GM18867 (cell line): ENCODE results near the gene LMX1A.
A peak's percentile ranks its signal among the peaks of the same experiment; 100 is the strongest.

Experiments used
- ATAC-seq: cut with Tn5 transposase; IDR thresholded peaks from one replicate; pipeline ENCODE4 v1.9.1; 2021; ENCODE audit warnings: mild to moderate bottlenecking, moderate library complexity; ENCODE audit not compliant: unreplicated experiment

LMX1A gene

GRCh38 chr1:165367375-165367993 is 11.0 kb upstream of the LMX1A start:
- peak; percentile 66 for ATAC-seq

GRCh38 chr1:165365341-165365740 is 8.8 kb upstream of the LMX1A start:
- ATAC-seq, result no peak

DNA sequence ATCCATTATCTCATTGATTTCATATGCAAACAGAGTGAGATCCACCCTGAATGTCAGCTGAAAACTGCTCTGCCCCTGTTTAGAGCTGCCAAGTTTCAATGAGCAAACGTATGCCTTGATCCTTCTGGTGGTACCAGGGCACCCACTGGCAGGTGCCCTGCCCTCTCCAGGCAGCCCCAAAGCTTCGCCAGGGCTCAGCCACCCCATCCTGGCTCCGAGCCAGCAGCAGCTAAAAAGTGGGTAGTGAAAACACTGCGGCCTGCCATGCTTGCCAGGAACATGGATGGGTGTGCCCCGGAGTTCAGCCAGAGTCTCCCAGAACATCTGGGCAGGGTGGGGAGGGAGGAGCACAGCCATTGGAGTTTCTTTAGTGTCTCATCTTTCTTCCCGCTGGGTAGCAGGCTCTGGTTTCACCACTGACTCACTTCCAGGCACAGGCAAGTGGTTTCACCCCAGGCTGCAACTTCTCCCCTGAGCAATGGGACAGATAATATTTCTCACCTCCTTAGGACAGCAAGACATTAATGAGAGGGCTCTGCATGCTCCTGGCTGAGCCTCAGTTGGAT is 8.1 kb upstream of the LMX1A start:
- ATAC-seq, result no peak

DNA sequence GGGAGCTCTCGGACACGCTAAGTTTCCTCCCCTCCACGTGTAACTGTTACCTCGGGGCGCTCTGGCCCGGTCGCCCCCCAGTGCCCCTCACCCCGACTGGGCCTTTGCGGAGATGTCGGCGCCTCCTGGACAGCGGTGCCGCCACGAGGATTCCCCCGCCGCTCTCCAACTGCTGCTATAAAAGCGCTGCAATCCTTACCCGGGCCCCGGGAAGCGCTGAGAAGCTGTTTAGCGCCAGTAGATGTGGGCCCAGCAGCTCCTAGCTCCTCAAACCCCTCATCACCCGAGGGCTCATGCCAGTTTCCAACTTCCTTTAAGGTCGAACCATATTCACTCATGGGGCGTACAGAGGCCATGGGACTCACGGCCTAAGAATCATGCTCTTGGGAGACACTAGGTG is 361 bp upstream of the LMX1A start:
- ATAC-seq, result no peak

DNA sequence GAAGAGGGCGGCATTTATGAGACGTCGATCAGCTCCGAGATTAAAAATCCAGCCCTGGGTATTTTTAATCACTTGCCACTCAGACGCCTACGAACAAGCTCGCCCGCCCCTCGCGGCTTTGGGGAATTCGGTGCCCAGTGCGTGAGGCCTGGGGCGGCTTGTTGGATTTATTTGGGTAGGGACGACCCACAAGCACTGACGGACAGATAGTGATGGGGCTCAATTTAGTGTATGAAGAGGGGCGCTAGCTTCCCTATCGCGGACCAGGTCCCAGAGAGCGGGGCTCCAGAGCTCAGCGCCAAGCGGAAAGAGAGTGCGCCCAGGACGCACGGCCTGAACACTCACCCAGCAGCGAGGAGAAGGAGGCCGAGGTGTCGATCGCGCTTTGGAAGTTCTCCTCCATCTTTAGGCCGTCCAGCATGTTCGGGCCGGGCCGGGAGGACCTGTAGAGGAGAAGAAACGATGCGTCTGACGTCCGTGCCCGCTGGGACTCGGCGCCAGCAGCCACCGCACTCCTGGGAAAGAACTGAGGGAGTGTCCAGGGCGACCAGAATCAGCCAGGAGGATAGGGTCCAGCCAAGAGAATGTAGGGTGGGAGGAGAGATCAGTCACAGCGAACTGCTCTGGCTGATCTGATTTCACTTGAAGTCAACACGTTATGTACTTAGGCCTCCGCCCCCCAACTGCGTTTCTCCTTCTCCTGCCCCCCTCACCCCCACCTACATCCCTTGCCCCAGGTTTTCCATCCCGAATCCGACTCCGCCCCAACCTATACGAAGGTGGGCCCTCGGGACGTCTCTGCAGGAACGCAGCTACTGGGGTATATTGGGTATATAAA is 1.2 kb downstream of the LMX1A start:
- no peak for ATAC-seq

- no peak for ATAC-seq
Measured at GRCh38 chr1:165354739-165355138, 1.8 kb downstream of the LMX1A start.

DNA sequence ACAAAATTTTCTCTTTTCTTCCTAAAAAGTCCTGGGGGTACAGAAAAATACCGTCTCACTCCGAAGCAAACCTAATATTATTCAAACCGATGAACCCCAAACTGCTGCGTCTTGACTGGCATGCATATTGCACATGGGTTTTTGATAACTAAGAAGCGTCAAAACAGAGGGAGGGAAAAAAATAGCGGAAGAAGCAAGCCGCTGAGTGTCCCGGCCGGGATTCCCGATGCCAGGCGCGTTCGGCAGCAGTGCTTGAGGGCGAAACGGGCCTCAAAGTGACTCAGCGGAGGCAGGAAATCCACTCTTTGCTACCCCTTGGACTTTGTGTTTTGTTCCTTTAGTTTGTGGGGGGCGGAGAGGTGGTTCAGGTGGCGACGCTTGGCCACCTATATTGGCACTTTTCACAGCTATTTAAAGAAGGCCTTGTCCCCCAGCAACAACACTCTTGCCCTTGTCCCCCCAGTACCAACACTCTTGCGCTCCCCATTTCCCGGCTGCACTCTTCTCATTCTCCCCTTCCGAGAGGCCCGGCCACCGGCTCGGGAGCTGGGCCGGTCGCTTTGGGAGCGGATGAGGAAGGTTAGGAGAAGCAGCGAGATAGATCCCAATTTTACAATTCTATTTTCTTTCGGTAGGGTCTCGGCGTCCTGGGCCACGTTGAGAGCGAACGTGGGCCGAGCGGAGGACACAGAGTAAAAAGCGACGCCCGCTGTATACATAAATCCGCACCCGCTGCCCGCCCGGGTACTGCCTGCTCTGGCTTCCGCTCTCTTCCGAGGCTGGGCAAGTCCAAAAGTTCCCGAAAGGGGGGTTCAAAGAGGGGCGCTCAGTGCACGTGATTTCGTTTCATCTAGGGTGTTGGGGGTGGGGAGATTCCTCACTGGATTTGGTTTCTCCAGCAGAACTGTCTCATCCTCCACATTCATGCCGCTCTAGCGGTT is 2.5 kb downstream of the LMX1A start:
- ATAC-seq, result no peak

GRCh38 chr1:165352442-165353293 is 3.8 kb downstream of the LMX1A start:
- no peak for ATAC-seq

DNA sequence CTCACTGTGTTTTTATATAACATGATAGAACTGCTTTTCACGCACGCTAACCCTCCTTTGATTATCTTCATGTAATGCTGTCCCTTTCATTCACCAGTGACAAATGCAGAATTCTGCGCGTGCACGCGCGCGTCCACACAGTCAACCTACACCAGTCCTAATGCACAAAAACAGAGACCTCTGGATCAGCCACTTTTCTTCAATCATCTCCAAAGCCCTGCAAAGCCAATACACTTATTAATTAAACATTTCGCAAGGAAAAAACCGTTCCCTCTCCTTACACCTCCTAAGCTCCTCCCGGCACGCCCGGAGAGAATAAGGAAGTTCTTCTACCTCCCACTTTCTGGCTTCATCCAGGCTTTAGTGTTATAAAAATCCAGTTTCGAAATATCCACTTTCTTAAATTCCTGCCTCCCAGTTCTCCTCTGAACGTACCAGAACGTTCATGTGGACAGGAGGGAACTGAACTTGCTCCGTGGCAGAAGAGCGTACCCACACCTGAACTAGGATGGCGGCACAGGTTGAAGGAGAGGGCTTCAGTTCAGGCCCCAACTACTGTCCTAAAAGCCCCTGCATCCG is 4.6 kb downstream of the LMX1A start:
- no peak for ATAC-seq

DNA sequence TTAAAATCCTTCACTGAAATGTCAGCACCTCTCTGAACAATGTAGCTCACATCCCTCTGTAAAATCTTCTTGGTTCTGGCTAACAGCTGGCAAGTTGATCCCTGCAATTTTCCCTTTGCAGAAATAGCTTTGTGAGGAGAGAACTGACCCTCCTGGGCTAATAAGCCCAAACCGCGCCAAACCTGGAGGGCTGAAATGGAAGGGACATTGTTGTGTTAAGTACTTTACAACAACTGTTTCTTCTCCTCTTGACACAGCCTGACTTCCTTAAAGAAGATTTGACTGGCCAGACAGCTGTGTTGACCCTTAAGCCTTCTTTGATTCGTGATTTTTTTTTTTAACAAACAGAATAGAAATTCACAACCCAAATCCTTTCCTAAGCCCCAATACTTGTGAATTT is 5.7 kb downstream of the LMX1A start:
- ATAC-seq, result no peak

DNA sequence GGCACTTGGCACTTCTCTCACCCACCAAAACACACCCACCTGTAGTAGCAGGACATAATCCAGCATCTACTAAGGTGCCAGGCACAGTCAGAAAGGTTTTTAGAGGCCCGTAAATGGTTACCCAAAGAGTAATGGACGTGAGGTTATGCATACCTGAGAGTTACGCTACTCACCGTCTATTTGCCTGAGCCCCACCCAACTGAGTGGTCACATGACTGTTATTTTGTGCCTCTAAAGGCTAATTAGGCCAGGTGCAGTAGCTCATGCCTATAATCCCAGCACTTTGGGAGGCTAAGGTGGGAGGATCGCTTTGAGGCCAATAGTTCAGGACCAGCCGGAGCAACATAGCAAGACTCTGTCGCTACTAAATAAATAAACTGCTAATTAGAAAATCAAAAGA is 11.0 kb downstream of the LMX1A start:
- no peak for ATAC-seq

GRCh38 chr1:165344736-165345135 is 11.8 kb downstream of the LMX1A start:
- no peak for ATAC-seq

DNA sequence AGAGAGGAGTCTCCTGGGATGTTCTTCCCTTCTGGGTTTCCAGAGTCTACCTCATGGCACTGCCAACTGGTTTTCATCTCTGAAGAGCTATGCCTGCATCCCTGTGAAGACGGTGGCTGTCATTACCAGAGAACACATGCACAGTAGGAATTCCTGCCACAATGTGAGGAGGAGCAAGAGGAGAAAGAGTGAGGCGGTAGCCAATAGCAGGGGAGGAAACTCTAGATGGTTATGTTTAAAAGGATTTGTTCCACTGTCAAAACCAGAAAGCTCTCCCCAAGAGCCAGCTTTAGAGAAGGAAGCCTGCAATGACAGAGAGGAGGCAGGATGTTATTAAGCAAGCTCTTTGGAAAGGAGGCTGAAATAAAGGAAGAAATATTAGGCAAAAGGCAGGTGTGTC is 12.3 kb downstream of the LMX1A start:
- no peak for ATAC-seq

DNA sequence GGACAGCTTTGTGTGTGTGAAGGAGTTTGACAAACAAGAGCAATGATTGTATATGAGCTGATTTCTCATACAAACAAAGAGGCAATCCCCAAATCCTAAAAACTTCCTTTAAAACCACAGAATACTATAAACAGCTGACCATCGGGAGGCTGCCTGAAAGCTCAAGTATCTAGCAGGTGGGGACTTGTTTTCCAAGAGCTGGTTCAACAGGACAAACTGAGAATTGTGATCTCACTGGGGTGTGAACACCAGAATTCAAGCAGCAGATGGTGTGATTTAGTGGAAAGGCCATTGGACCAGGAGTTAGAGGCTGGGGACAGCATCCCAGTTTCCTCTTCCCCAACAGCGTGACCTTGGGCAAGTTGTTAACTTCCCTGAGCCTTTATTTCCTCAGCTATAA is 13.9 kb downstream of the LMX1A start:
- ATAC-seq, result no peak

GRCh38 chr1:165342168-165342567 is 14.3 kb downstream of the LMX1A start:
- no peak for ATAC-seq

- no peak for ATAC-seq
Measured at GRCh38 chr1:165339164-165339563, 17.4 kb downstream of the LMX1A start.

DNA sequence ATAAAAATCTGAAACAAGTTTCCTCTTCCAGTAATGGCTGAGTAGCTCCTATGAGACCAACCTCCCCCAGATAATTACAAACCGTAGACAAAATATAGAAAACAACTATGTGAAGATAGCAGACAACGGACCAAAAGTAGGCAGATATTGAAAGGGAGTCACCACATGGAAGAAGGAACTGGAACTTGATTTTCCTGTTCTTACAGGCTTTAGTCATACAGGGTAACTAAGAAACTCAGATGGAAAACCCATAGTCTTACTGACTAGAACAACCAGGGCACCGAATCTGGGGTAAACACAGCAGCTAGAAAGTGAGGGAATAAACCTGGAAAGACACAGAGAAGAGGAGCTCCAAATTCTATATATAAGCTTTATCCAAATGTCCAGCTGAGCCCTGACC is 26.0 kb downstream of the LMX1A start:
- no peak for ATAC-seq

DNA sequence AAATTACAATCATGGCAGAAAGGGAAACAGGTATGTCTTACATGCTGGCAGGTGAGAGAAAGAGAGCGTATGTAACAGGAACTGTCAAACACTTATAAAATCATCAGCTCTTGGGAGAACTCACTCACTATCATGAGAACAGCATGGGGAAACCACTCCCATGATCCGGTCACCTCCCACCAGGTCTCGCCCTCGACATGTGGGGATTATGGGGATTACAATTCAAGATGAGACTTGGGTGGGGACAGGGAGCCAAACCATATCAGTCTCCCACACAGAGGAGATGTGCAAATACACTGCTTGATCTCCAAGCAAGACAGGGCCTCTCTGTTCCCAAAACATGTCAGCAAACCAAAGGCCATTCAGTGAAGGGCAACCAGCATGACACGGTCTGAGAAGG is 27.4 kb downstream of the LMX1A start:
- ATAC-seq, result no peak

GRCh38 chr1:165328136-165328535 is 28.4 kb downstream of the LMX1A start:
- no peak for ATAC-seq

DNA sequence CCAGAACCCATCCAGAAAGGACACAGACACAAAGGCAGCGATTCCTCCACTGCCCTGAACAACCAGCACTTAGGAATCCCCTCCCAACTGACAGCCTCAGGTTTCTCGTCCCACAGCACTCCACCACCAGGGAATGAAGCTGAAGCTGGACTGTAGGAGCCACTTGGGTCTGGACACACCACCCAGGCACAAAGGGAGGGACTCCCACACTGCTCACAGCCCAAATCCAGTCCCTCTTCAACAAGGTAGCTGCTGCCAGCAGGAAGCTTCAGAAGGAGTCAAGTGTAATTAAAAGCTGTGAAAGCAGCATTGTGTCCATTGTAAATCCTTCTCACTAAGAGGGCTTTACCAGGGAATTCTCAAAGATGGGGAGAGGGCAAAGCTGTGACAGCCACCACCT is 29.0 kb downstream of the LMX1A start:
- no peak for ATAC-seq
